IPS-18c (cell line): ENCODE measurements around the gene INPP4B.

ENCODE experiments used
- H3K4me3 ChIP-seq: 2 replicates; pipeline ENCODE4 v1.7.0; 2013; ENCODE audit warnings: low read depth, mild to moderate bottlenecking, low read length, moderate library complexity; ENCODE audit not compliant: insufficient read depth
- H3K9me3 ChIP-seq: one replicate; pipeline ENCODE4 v1.6.1; 2013; ENCODE audit warnings: mild to moderate bottlenecking, low read length, moderate library complexity; ENCODE audit not compliant: control insufficient read depth, insufficient read depth

INPP4B gene

DNA sequence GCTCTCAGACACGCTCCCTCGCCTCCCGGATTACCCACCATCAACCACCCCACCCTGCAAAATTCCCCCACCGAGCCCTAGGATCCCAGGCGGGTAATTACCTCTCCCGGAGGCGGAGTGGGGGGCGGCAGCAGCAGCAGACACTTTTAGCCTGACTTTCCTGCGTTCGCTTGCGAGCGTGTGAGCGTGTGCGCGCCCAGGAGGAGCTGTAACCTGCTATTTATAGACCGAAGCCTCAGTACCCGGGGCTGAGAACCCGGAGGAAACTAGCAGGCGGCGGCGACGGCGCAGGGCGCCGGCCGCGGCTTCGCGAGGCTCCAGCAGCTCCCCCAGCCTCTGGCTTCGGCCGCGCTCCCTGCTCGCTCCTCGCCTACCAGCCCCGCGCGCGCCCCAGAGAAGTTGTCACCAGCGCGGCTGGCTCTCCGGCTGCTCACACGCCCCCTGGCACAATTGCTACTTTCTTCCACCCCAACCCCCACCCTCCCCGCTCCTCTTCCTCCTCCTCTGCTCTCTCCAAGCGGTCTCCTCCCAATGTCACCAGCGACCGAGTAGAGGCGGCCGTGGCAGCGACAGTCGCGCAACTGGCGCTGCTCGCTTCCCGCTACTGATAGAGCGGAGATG, at the start of gene INPP4B:
Gene INPP4B (minus strand): TSS at position 194 of the 621 bp plus-strand sequence.
- Histone ChIP-seq H3K9me3 (peaks cover 2% of the 10 kb centered on the region), H3K4me3 (peak within 1 kb of the TSS; percentile 57)

DNA sequence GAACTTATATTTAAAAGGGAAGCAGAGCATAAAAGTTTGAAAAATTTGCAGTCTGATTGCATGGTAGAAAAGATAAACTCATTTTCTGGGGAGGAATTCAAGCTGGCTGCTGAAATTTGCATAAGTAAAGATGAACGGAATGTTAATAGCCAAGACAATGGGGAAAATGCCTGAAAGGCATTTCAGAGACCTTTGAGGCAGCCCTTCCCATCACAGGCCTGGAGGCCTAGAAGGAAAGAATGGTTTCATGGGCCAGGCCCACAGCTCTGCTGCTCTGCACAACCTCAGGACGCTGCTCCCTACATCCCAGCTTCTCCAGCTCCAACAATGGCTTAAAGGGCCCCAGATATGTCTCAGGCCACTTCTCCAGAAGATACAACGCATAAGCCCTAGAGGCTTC, 46.9 kb upstream of the INPP4B start:
- H3K9me3 ChIP-seq = peaks cover 11% of the 10 kb centered on the region
- no peak overlapping the region for H3K4me3 ChIP-seq

DNA sequence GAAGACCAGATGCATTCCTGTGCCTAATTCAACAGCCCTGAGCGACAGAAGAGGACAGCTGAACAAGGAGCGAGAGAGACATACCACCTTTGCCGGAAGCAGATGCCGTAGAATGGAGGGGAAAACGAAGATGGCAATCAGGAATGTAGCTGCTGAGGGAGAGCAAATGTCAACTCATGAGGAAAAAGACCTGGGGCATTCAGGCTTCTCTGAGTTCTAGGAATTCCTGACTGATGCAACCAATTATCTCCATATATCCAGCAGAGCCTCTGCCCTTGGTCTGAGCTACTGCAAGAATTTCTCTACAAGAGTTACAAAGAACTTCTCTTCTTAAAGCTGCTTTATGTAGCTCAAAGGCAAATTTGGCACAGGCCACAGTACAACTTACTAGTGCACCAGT, 40.5 kb upstream of the INPP4B start:
- no peak overlapping the region for H3K4me3 ChIP-seq
- no peaks in the 10 kb centered on the region for H3K9me3 ChIP-seq

DNA sequence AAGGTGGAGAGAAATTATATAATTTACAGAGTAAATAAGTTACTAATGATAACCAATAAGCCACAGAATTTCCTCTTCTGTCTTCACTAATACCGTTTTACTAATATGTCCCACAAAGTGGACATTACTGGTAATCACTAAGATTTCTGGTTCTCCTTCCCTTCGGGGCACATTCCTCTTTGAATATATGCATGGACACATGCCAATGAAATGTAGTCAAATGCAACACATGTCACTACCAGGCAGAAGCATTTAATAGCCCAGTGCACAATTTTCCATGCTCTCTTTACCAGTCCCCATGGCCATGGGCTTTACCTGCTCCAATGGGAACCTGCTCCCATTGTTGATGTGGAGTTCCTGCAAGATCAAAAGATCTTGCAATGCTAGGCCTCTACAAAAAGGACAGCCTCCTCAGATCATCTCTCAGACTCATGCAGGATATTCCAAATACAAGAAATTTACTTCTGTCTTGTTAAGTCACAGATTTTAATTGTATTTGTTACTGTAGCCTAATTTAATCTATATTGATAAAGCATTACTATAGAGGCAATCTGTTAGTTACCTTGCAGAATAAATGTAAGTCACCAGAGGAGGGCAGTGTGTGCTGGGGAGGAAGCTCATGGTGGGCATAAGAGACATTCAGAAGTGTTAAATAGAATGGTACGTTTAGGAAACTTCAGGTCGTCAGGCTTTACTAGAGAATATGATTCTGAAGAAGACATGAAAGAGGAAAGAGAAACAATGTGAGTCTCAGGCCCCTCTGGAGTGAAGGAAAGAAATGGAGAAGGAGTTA, 37.1 kb upstream of the INPP4B start:
- H3K4me3 ChIP-seq = no peak overlapping the region

DNA sequence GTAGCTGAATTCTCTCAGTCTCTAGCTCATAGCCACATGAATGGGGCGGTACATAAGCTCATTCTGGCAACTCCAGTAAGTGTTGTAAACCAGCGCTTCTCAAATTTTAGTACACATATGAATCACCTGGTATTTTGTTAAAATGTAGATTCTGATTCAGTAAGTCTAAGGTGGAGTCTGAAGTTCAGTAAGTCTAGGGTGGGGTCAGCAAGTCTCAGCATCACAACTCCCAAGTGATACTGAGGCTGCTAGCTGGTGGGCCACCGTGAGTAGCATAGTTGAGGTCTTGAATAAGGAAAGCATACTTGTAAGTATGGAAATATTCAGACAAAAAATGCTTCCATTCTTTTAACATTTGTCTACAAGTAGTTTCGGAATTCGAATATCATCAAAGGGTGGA, 36.1 kb upstream of the INPP4B start:
- Histone ChIP-seq H3K4me3 (no peak overlapping the region), H3K9me3 (no peaks in the 10 kb centered on the region)

More for the DNA sequence above, 37.1 kb upstream of the INPP4B start:
- H3K9me3 ChIP-seq = no peaks in the 10 kb centered on the region

DNA sequence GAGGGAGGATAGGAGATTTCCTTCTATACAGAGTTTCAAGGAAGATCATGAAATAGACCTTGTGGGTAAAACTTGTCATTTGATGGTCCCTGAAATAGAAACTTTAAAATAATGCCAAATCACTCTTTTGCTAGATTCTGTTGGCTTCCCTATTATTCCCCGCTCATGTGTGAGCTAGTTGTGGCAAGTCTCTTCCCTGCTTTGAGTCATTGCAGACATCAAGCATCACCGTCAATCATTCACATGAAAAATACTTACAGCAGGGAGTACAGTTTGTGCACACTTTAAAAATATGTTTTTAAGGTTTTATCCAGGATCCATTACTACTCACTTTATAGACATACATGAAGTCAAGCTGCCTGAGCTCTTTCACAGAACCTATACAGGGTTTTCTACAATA, 35.2 kb upstream of the INPP4B start:
- no peak overlapping the region for H3K4me3 ChIP-seq
- H3K9me3 ChIP-seq = peaks cover 2% of the 10 kb centered on the region

DNA sequence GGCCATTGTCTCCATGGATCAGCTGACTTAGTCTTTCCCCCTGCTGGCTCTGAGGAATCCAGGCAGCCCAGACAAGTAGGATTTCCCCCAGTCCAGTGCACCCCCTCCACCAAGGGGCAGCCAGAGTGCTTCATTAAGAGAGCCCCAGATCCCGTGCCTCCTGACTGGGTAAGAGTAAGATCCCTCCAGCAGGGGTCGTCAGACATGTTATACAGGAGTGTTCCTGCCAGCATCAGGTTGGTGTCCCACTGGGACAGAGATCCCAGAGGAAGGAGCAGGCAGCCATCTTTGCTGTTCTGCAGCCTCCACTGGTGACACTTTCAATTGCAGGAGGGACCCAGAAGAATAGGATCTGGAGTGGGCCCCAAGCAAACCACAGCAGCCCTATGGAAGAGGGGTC, 29.0 kb upstream of the INPP4B start:
- no peak overlapping the region for H3K4me3 ChIP-seq
- H3K9me3 ChIP-seq = peaks cover 2% of the 10 kb centered on the region

DNA sequence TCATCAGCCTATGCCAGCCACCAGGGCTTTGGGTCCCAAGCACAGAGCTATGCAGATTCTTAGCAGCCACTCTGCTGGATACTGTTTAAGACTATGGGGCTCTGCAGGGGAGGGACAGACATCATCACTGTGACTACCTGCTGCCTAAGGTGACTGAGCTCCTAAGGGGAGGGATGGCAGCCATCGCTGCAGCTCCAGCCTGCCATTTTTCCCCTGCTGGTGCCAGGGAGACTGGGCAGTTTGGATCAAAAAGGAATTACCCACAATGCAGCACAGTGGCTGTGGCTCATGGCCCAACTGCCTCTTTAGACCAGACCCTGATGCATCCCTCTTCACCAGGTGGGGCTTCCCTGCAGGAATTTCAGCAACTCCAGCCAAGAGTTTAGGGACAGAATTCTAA, 28.6 kb upstream of the INPP4B start:
- peaks cover 2% of the 10 kb centered on the region for H3K9me3 ChIP-seq
- H3K4me3 ChIP-seq = no peak overlapping the region

DNA sequence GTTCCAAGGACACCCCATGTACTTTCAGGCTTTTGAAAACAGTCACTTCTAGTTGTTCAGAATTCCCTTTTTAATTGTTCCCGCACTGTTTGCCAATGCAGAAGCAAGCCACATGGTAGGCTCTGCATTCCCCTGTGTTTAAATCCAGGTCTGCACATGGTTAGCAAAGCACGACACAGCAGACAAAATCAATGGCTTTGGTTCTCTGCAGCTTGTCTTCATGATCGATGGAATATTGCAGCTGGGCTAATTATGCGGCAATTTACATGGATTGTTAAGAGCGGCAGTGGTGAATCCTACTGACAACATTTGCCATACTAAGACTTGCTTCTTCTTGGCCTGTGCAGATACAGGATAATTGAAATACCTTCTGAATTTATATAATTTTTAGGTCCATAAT, 20.6 kb upstream of the INPP4B start:
- no peak overlapping the region for H3K4me3 ChIP-seq
- no peaks in the 10 kb centered on the region for H3K9me3 ChIP-seq

DNA sequence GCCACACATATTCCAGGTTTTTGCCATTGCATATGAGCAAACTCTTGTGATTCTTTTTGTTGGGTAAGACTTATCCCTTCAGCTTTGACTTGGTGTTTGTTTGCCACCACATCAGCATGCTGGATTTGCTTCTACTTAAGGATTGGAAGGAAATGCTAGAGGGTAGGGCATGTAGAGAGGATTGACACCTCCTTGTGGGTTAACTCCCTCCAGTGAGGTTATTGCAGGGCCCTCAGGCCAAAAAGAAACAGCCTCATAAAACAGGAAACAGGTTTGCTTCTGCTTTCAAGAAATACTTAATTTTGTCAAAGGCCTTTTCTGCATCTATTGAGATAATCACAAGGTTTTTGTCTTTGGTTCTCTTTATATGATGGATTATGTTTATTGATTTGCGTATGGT, 15.2 kb upstream of the INPP4B start:
- no peaks in the 10 kb centered on the region for H3K9me3 ChIP-seq
- H3K4me3 ChIP-seq = no peak overlapping the region

DNA sequence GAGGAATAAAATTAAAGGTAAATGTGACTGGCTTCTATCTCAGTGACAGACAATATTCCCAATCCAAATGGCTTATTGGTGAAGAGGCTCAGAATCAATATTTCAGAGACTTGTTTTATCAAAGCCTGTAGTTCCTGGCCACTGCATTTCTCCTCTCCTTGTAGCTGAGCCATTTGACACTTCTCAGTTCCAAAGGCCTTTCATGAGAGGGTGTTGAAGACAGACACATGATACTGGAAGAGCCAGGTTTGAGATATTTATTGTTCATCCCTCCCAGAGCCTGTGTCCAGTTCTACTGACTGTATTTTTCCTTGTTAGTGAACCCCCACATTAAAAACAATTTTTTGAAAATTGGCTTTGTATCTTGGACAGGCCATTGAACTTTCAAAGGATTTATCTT, 12.9 kb upstream of the INPP4B start:
- H3K4me3 ChIP-seq = no peak overlapping the region
- H3K9me3 ChIP-seq = no peaks in the 10 kb centered on the region

DNA sequence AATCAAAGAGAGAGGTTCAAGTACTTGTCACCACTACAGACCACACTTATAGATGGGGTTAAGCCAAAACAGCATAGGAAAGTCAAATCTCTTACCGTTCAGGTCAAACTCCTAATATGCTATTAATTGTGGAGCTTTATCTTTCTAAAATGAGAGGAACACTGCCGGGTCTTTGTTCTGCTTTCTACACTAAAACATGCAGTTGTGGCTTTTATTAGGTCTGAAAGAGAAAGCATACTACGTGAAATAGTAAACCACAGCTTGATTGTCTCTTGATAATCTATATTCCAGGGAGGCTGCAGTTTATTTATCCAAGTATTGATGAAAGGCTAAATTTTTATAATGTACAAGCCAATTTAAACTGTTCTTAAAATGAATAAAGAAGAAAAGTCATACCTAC, 12.3 kb upstream of the INPP4B start:
- no peak overlapping the region for H3K4me3 ChIP-seq

DNA sequence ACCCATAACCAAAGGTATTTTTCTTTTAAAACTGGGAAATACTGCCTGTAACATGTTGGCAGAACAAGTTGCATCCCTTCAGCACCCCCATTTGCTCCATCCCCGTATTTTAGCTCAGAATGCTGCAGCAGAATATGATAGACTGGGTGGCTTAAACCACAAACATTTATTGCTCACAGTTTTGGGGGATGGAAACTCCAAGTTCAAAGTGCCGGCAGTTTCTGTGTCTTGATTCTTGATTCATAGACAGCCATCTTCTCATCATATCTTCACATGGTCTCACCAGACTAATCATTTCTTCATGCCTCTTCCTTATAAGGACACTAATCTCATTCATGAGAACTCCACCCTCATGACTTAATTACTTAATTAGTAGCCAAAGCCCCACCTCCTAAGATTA, 10.5 kb upstream of the INPP4B start:
- Histone ChIP-seq H3K9me3 (no peaks in the 10 kb centered on the region), H3K4me3 (no peak overlapping the region)

More for the DNA sequence above, 12.3 kb upstream of the INPP4B start:
- H3K9me3 ChIP-seq = no peaks in the 10 kb centered on the region

DNA sequence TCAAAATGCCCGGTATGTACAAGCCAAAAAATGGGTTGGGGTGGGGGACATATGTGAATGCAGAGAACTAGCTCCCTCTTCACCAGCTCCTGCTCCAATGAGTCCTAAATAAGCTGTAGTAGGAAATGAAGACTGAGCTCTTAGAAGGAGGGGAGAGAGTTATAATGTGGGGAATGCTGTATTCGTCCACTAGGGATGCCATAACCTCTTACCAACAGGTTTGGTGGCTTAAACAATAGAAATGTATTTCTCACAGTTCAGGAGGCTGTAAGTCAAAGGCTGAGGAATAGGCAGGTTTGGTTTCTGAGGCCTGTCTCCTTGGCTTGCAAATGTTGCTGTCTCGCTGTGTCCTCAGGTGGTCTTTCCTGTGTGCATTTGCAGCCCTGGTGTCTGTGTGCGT, 4.4 kb upstream of the INPP4B start:
- no peak overlapping the region for H3K4me3 ChIP-seq
- H3K9me3 ChIP-seq = peaks cover 2% of the 10 kb centered on the region

DNA sequence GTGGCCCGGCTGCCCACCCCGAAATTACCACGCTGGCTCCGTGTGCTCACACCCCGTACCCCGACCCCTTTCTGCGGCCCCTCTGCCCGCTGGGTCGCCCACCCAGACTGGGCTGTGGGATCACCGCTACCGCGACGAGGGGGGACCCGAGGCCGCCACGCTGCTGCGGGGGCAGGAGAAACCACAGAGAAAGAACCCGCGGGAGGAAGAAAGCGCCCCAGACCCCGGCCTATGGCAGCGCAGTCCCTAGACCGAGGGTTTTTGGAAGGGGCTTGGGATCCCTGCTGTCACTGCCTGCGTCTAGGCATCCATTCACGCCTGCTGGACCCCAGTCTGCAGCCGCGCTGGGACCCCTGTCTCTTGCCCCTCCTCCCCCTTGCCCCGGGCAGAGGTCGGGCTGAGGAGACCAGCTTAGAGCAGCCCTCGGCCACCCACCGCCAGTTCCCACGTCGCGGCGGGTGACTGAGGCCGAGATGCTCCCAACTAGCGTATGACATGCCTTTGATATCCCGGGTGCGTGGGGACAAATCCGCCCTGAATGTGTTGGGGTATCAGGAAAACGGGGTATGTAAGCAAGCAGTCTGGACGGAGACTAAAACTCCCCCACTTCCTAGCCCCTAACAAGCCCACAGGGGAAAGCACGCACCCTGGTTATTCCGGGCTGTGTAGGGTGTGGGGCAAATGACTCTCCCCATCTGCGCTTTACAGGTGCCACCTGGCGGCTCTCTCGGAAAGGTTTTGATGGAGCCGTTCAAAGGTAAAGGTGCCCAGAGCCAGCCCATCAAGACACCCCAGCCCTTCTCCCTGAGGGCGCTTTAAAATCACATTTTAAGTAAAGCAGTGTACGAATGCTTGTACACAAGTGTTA, 862 bp upstream of the INPP4B start:
- H3K4me3 ChIP-seq = peak overlapping the region; percentile 57
- H3K9me3 ChIP-seq = peaks cover 2% of the 10 kb centered on the region

DNA sequence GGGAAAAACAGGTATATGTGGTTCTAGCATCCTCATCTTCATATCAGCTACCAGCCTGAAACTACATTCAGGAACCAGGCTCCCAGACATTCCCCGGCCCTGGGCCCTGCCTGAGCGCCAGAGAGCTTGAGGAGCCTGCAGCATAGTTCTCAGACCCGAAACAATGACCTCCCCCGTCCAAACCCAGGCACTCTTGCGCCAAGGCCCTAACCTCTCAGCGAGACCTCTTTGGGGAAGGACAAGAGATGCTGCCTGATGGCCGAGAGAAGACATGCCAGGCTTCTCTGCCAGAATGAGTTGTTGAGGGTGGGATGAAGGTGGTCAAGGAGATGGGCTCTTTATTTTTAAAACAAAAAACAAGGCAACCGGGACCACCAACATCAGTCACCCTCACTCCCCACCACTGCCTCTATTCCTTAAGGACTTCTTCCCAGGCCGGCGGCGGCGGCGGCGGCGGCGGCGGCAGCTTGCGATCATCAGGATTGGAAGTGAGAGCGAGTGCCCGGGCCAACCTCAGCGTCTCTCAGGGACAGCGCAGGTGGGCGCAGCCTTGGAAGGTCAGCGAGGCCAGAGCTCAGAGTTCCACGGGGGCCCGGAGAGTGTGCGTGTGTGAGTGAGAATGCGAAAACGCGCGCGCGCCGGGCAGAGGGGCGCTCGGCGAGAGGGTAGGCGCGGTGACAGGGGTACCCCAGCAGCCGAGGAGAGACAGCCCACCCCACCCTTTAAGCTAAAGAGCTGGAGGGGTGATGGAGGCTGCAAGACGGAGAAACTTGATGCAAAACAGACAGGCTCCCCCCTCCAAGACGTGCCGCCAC, 601 bp downstream of the INPP4B start:
- H3K4me3 ChIP-seq = peak overlapping the region; percentile 57
- H3K9me3 ChIP-seq = peaks cover 2% of the 10 kb centered on the region

DNA sequence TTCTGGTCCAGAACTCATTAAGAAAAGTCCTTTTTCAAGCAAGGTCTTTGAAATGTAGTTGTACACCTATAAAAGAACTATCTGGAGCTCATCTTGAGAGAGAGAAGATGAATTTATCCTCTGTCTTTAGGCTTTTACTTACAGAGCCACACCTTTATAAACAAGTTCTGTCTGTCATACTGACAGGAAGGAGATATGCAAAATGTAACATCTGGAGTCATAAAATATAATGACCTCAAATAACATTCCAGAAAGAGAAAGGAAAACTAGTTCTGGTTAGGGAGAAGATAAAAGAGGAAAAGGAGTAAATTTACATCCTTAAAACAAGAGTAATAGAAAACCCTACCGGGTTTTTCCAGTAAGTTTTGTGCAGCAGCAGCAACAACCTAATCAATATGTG, 1.3 kb downstream of the INPP4B start:
- Histone ChIP-seq H3K4me3 (no peak overlapping the region), H3K9me3 (peaks cover 2% of the 10 kb centered on the region)
